ENCODE data around the gene EIF6. TPM values are rescaled to one million over a fixed set of nuclear protein-coding genes. Genes with fewer than 3 reads are reported as not detected.
A peak's percentile ranks its signal among the peaks of the same experiment; 100 is the strongest.
"Not testable (repeated sequence)": the region's sequence is repeated elsewhere in the genome, so short reads cannot be mapped to it uniquely, and the experiment has no call there.

Gene EIF6
- polyA plus RNA-seq, 1 donor, result 126 TPM

DNA sequence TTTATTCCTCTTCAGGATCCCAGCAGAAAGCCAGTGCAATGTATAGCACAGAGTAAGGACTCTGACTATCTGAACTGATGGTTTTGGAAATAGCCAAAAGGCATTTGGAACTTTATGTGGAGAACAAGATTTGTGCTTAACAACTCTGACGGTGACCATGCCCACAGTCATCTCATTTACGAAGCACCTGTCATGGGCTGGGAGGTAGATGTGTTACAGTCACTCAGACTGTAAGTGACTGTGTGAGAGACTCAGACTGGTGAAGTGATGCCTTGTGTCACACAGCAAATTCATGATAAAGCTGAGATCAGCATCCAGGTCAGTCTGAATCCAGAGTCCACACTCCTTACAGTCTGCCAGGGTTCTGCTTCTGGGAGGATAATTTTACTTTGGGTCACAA is 31.5 kb upstream of the EIF6 start:
- DNase-seq, result no peak

DNA sequence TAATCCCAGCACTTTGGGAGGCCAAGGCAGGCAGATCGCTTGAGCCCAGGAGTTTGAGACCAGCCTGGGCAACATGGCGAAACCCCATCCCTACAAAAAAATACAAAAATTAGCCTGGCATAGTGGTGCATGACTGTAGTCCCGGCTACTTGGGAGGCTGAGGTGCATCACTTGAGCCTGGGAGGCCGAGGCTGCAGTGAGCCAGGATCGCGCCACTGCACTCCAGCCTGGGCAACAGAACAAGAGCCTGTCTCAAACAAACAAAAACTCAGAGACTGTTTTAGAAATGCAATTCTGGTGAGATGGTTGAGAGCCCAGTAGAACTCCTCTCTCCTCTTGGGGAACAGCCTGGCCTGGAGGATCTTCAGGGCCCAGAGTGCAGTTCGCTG is 31.1 kb upstream of the EIF6 start:
- DNase-seq, result not testable (repeated sequence)

DNA sequence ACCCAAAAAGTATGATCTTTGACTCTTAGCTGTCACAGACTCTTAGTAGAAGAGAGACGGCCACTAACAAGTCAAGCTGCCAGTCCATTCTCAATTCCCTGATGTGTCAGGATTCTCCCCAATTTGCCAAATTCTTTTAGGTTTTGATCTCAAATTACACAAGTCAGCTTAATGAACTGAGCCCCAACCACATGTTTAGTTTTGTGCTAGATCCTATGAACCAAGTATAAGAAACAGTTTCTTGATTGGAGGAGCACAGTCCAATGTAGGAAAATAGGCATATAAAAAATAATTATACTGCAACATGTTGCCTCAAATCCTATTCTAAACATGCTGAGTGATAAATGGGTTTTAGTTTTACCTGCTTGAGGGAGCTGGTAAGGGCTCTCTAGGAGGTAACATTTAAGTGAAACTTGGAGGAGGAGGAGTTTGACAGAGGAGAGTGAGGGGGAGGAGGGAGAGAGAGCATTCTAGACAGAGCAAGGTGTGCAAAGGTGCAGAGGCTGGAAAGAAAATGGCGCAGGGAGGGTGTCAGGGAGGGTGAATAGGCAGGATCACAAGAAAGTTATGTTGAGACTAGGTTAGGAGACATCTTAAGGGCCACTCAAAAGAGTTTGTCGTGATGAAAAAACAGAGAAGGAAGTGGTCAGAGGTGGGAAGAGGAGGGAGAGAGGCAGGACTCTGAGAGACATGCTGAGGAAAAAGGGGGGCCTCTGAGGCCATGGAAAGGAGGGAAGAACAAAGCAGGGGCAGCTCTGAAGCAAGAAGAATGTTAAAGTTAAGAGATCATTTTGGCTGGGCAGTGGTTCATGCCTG is 30.5 kb upstream of the EIF6 start:
- no peak for DNase-seq

DNA sequence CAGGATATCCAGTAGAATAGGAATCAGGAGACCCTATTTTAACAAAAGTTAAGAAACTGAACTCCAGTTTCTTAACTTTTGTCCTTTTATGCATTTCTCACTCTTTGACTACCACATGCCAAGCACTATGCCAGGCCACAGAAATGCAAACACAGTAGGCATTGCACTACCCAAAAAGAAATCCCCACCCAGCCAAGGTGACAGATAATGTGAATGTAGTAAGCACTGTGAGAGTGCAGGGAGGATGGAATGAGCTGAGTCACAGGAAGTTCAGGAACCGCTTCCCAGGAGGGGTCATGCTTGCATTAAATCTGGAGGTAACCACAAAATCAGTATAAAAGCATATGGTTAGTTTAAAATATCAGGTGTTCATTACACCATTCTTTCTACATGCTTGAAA is 27.7 kb upstream of the EIF6 start:
- no peak for DNase-seq

DNA sequence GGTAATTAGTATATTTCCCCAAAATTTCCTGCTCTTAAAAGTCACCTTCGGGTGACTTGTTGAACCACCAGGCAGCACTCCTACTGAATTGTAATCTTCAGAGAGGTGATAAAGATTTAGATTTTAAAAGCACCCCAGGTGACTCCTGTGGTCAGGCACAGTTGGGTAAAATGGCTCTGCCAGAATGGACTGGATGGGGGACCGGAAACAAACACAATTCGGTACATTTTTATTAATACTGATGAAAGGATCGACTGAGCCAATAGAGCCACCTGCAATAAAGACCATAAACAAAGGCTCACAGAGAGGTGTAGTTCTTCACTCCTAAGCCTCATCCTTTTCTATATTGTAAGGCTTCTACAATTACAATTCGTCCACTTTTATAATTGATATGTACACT is 27.2 kb upstream of the EIF6 start:
- no peak for DNase-seq

- no peak for DNase-seq
Measured at GRCh38 chr20:35311409-35311808, 26.8 kb upstream of the EIF6 start.

DNA sequence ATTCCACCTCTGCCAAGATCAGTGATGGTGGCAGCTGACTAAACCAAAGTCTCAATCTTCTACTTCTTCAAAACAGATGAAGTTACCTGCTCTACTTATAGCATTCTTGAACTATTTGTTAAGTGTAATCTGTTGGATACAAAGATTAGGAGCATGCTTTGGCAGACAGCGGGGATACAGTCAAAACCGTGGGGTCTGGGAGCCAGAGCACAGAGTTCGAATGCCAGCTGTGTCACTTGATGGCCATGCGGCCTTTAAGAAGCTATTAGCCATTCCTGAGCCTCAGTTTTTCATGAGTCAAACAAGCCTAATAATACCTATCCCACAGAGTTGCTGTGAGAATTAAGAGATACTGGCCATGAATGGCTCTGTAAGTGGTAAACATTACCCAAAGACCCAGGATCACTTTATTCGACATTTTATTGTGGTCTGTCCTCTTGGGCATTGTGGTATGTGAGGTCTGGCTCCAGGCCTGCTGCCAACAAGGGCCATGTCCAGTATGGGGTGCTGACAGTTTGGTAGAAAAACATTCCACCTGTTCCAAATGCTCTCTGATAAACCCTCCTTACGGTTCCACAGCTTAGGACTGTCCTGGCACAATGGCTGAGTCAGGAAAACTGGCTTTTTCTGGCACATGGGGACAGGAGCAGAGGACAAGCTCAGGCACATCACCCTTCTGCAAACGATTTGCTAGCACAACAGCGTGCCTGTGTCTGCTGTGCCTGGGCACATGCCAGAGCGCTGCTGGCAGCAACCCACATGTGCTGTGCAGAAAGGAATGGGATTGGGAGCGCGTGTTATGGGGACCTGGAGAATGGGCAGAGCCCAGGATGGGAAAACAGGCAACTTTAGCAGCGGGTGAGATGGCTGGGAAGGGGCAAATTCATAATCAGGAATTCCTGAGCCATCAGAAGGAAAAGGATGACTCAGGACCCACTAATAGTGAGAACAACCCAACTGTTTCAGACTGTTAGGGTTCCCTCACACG is 23.4 kb upstream of the EIF6 start:
- no peak for DNase-seq

GRCh38 chr20:35306931-35307517 is 22.5 kb upstream of the EIF6 start:
- no peak for DNase-seq

- no peak for DNase-seq
Measured at GRCh38 chr20:35305682-35306556, 21.3 kb upstream of the EIF6 start.

DNA sequence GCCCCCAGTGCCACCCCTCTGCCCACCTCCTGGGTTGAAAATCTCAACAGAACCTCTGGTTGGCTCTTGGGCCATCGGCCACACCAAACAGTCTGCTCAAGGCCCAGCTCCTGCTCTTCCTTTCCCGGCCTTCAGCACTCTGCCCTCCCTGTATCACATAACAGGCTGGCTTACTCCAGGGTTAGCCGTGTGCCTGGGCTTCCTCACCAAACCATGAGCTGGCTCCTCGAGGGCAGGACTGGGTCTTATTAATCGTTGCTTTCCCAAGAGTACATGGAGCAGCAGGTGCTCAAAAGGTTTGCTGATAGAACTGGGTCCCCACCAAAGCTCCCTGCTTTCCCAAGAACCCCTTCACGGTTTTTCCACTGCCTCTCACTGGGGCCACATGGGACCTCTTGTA is 20.4 kb upstream of the EIF6 start:
- DNase-seq, result no peak

GRCh38 chr20:35303735-35304491 is 19.3 kb upstream of the EIF6 start:
- peak; percentile 80 for DNase-seq

DNA sequence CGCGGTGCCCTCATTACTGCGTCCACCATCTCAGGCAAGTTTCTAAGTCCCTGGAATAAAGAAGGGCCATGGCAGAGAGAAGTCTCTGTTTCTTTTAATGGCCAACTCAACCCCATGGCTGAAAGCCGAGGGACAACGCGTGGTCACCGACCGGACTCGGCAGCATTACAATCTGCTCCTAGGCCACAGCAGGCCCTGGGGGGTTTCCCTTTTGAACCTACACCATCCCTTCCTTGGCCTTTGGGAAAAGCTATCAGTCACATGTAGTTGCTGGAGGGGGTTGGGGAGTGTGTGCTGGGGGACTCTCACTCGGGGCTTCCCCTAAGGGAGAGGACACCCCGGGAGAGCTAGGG is 18.8 kb upstream of the EIF6 start:
- no peak for DNase-seq

GRCh38 chr20:35302421-35303335 is 18.1 kb upstream of the EIF6 start:
- DNase-seq, result no peak

DNA sequence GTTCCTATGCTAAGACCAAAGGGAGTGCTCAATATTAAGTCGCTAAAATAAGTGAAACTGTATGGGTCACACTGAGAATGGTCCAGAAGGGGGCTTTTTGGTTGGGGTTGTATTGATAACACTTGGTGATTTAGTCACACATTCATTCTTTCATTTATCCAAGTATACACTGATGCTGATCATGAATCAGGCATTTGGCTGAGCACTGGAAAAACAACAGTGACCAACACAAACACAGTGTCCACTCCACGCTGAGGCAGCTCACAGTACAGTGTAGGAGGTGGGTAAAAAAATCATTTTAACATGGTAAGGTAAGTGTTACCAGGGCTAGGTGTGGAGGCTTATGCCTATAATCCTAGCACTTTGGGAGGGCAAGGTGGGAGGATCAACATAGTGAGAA is 16.9 kb upstream of the EIF6 start:
- DNase-seq, result no peak

- no peak for DNase-seq
Measured at GRCh38 chr20:35300469-35301262, 16.1 kb upstream of the EIF6 start.

DNA sequence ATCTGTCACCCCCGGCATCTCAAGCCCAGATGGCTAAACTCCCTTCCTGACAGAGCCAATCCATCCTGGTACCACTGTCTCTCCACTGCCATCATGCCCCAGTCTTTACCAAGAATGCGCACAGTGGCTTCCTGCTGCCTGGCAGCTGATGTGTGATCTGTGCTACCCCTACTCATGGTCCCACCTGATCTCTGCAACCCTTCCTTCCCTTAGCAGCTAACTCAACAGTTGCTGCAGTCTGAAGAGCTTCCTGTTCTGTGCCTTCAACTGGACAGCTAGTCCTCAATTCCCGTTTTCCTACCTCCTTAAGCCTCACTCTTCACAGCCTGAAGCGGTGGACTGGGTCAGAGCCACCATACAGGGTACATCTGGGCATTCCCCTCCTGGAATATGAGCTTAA is 15.2 kb upstream of the EIF6 start:
- no peak for DNase-seq

DNA sequence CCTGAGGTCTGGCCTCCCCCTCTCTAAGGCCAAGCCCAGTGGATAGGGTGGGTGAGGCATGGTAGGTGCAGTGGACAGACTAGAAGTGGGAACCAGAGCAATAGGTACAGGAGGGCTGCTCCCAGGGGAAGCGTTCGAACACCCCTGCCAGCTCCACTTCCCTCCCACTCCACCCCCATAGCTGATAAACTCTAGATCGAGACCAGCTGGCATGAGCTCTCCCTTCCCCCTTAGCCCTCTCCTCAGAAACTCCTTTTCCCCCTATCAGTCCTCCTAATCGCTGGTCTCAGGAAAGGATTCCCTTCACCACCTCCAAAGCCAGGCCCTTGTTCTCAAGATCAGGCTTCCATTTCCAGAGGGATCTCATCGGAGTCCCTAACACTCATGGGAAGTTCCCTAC is 13.7 kb upstream of the EIF6 start:
- DNase-seq, result no peak

- DNase-seq, result no peak
Measured at GRCh38 chr20:35297740-35298139, 13.2 kb upstream of the EIF6 start.

GRCh38 chr20:35297155-35297554 is 12.6 kb upstream of the EIF6 start:
- no peak for DNase-seq

Data from left kidney (tissue), 2 donors.